ENCODE data around the gene TMX3. TPM values are rescaled to one million over a fixed set of nuclear protein-coding genes. Genes with fewer than 3 reads are reported as not detected.

Gene TMX3
- total RNA-seq (10 to 100 TPM; 22.7 to 46.6 (median 31.2) TPM), polyA plus RNA-seq (10 to 100 TPM; 17.8 to 31.9 (median 19.8) TPM)
- long read RNA-seq, donor 1, full-length matches to known transcripts = 8 of 8 reads
- long read RNA-seq, donor 1, partial matches to known transcripts = 0 of 8 reads
- long read RNA-seq, donor 1, other reads (novel, unspliced or antisense) = 0 of 8 reads
- long read RNA-seq, donor 2, full-length matches to known transcripts = 2 of 2 reads
- long read RNA-seq, donor 2, partial matches to known transcripts = 0 of 2 reads
- long read RNA-seq, donor 2, other reads (novel, unspliced or antisense) = 0 of 2 reads
- long read RNA-seq, donor 3, full-length matches to known transcripts = 5 of 5 reads
- long read RNA-seq, donor 3, partial matches to known transcripts = 0 of 5 reads
- long read RNA-seq, donor 3, other reads (novel, unspliced or antisense) = 0 of 5 reads
- long read RNA-seq, donor 4, full-length matches to known transcripts = 5 of 10 reads
- long read RNA-seq, donor 4, partial matches to known transcripts = 1 of 10 reads
- long read RNA-seq, donor 4, other reads (novel, unspliced or antisense) = 4 of 10 reads
- long read RNA-seq, donor 5, full-length matches to known transcripts = 22 of 31 reads
- long read RNA-seq, donor 5, partial matches to known transcripts = 1 of 31 reads
- long read RNA-seq, donor 5, other reads (novel, unspliced or antisense) = 8 of 31 reads
- long read RNA-seq, donor 6, full-length matches to known transcripts = 3 of 8 reads
- long read RNA-seq, donor 6, partial matches to known transcripts = 1 of 8 reads
- long read RNA-seq, donor 6, other reads (novel, unspliced or antisense) = 4 of 8 reads
- long read RNA-seq, donor 7, full-length matches to known transcripts = 3 of 3 reads
- long read RNA-seq, donor 7, partial matches to known transcripts = 0 of 3 reads
- long read RNA-seq, donor 7, other reads (novel, unspliced or antisense) = 0 of 3 reads
- long read RNA-seq, donor 8, full-length matches to known transcripts = 5 of 5 reads
- long read RNA-seq, donor 8, partial matches to known transcripts = 0 of 5 reads
- long read RNA-seq, donor 8, other reads (novel, unspliced or antisense) = 0 of 5 reads
- long read RNA-seq, donor 9, full-length matches to known transcripts = 2 of 2 reads
- long read RNA-seq, donor 9, partial matches to known transcripts = 0 of 2 reads
- long read RNA-seq, donor 9, other reads (novel, unspliced or antisense) = 0 of 2 reads
- long read RNA-seq, donor 10, full-length matches to known transcripts = 4 of 4 reads
- long read RNA-seq, donor 10, partial matches to known transcripts = 0 of 4 reads
- long read RNA-seq, donor 10, other reads (novel, unspliced or antisense) = 0 of 4 reads

GRCh38 chr18:68714712-68715496 is at the start of gene TMX3:
Gene TMX3, minus strand, starts transcription at chr18:68715108. Its CDS starts 127 bp downstream, at chr18:68714981.
- H3K36me3 ChIP-seq (replicated peaks in 1 of 2) = peaks cover 0 to 22% of the 10 kb centered on the region in 2 donors
- DNase-seq = peak; percentile 88 to 93 (median 90)
- WGBS, 4 donors = 0 to 1% (median 0%) methylated on average over 12 to 70 of the region's 70 CpGs
- no peaks in the 10 kb centered on the region for H3K27me3 ChIP-seq
- no peaks in the 10 kb centered on the region for H3K9me3 ChIP-seq (replicated peaks in 1 of 3)
- H3K27ac ChIP-seq = peak within 1 kb of the TSS in 4 of 5 donors; percentile 64 to 88 (median 72)
- TF ChIP-seq POLR2A (IDR thresholded peaks at IDR 0.05) (peak in 1 of 2 donors; percentile 47), CTCF (IDR thresholded peaks at IDR 0.05) (no peak)
- peaks cover 5 to 19% of the 10 kb centered on the region in 2 donors for H3K4me1 ChIP-seq (replicated peaks in 1 of 2)
- intact Hi-C loops (cut with DNase I) = no loop called here
- H3K4me3 ChIP-seq = peak within 1 kb of the TSS; percentile 36 to 96 (median 64)

GRCh38 chr18:68764016-68764415 is 49.1 kb upstream of the TMX3 start:
- DNase-seq = no peak
- no peaks in the 10 kb centered on the region for H3K36me3 ChIP-seq (replicated peaks in 1 of 2)
- H3K9me3 ChIP-seq (replicated peaks in 1 of 3) = no peaks in the 10 kb centered on the region
- H3K27me3 ChIP-seq = no peaks in the 10 kb centered on the region
- H3K4me3 ChIP-seq = no peak overlapping the region
- intact Hi-C loops (cut with DNase I) = no loop called here
- WGBS, 4 donors = 65 to 72% (median 68%) methylated on average over 2 of the region's 2 CpGs
- no peak overlapping the region for H3K27ac ChIP-seq
- no peaks in the 10 kb centered on the region for H3K4me1 ChIP-seq (replicated peaks in 1 of 2)
- TF ChIP-seq POLR2A (IDR thresholded peaks at IDR 0.05) = no peak
- TF ChIP-seq CTCF (IDR thresholded peaks at IDR 0.05) = no peak

- H3K36me3 ChIP-seq (replicated peaks in 1 of 2) = no peaks in the 10 kb centered on the region
- H3K4me1 ChIP-seq (replicated peaks in 1 of 2) = no peaks in the 10 kb centered on the region
- TF ChIP-seq CTCF (IDR thresholded peaks at IDR 0.05) (no peak), POLR2A (IDR thresholded peaks at IDR 0.05) (no peak)
- no peak for DNase-seq
- no peaks in the 10 kb centered on the region for H3K27me3 ChIP-seq
- no peaks in the 10 kb centered on the region for H3K9me3 ChIP-seq (replicated peaks in 1 of 3)
- WGBS, 4 donors = 71 to 87% (median 79%) methylated on average over 2 of the region's 2 CpGs
- H3K4me3 ChIP-seq = no peak overlapping the region
- intact Hi-C loops (cut with DNase I) = no loop called here
- no peak overlapping the region for H3K27ac ChIP-seq
Observed at GRCh38 chr18:68763083-68763482, 48.2 kb upstream of the TMX3 start.
